OCI-LY1 (cell line): ENCODE data around the gene ARHGEF17.
A peak's percentile ranks its signal among the peaks of the same experiment; 100 is the strongest.

Experiments
- H2AFZ ChIP-seq: fragments of 200-600 bp; sonication (generic), shearing (Covaris generic); 2 replicates; pipeline ENCODE4 v1.6.0; 2014; ENCODE audit warnings: antibody characterized with exemption, mild to moderate bottlenecking, low read length
- H3F3A ChIP-seq: fragments of 200-600 bp; sonication (generic), shearing (Covaris generic); 2 replicates; pipeline ENCODE4 v1.6.0; 2014; ENCODE audit warnings: mild to moderate bottlenecking, antibody characterized with exemption, low read length, moderate library complexity; ENCODE audit not compliant: insufficient read depth
- H3K27ac ChIP-seq: fragments of 200-600 bp; sonication (generic); 2 replicates; pipeline ENCODE4 v1.5.1; 2014; ENCODE audit warnings: low read length, mixed run types, mild to moderate bottlenecking, low read depth; ENCODE audit not compliant: poor library complexity, severe bottlenecking
- H3K27me3 ChIP-seq: fragments of 200-600 bp; sonication (generic); 2 replicates; pipeline ENCODE4 v1.6.0; 2014; ENCODE audit warnings: antibody characterized with exemption, mild to moderate bottlenecking, low read length, moderate library complexity; ENCODE audit not compliant: insufficient read depth
- H3K36me3 ChIP-seq: fragments of 200-600 bp; sonication (generic); 2 replicates; pipeline ENCODE4 v1.6.1; 2014; ENCODE audit warnings: mild to moderate bottlenecking, antibody characterized with exemption, low read length, moderate library complexity, mixed read lengths; ENCODE audit not compliant: insufficient read depth
- H3K4me1 ChIP-seq: fragments of 200-600 bp; sonication (generic); 2 replicates; pipeline ENCODE4 v1.5.1; 2014; ENCODE audit warnings: mild to moderate bottlenecking, low read length, moderate library complexity; ENCODE audit not compliant: insufficient read depth, severe bottlenecking
- H3K4me2 ChIP-seq: fragments of 200-600 bp; sonication (generic), shearing (Covaris generic); 2 replicates; pipeline ENCODE4 v1.6.1; 2014; ENCODE audit warnings: low read length
- H3K4me3 ChIP-seq: fragments of 200-600 bp; sonication (generic); 2 replicates; pipeline ENCODE4 v1.5.1; 2014; ENCODE audit warnings: low read length, low read depth, mild to moderate bottlenecking, mixed read lengths; ENCODE audit not compliant: poor library complexity, severe bottlenecking
- H3K79me2 ChIP-seq: fragments of 200-600 bp; shearing (Covaris generic); 2 replicates; pipeline ENCODE4 v1.6.1; 2016; ENCODE audit warnings: mixed run types, low read length, mixed read lengths; ENCODE audit not compliant: insufficient read depth
- H3K9ac ChIP-seq: fragments of 200-600 bp; sonication (generic), shearing (Covaris generic); 2 replicates; pipeline ENCODE4 v1.6.1; 2014; ENCODE audit warnings: mild to moderate bottlenecking, low read length, mixed read lengths
- H3K9me2 ChIP-seq: fragments of 200-600 bp; sonication (generic), shearing (Covaris generic); 2 replicates; pipeline ENCODE4 v1.6.1; 2014; ENCODE audit warnings: low read depth, mild to moderate bottlenecking, low read length, mixed read lengths
- H3K9me3 ChIP-seq: fragments of 200-600 bp; shearing (Covaris generic); 2 replicates; pipeline ENCODE4 v1.6.1; 2014; ENCODE audit warnings: low read length, mixed read lengths
- H4K20me1 ChIP-seq: fragments of 200-600 bp; sonication (generic), shearing (Covaris generic); 2 replicates; pipeline ENCODE4 v1.6.0; 2016; ENCODE audit warnings: mild to moderate bottlenecking, low read length; ENCODE audit not compliant: insufficient read depth
- EZH2 ChIP-seq: fragments of 200-600 bp; sonication (generic), shearing (Covaris generic); IDR thresholded peaks from 2 replicates; pipeline ENCODE4 v1.8.0; 2017; ENCODE audit warnings: borderline replicate concordance, mixed run types, mild to moderate bottlenecking, antibody characterized with exemption, low read length, moderate library complexity, mixed read lengths
- TF ChIP-seq, protein P1 (sequence below): fragments of 200-600 bp; sonication (generic), shearing (Covaris generic); IDR thresholded peaks from 2 replicates; pipeline ENCODE4 v1.5.1; 2017; ENCODE audit warnings: mild to moderate bottlenecking, antibody characterized with exemption, low read length, moderate library complexity, mixed read lengths

The ARHGEF17 gene

DNA sequence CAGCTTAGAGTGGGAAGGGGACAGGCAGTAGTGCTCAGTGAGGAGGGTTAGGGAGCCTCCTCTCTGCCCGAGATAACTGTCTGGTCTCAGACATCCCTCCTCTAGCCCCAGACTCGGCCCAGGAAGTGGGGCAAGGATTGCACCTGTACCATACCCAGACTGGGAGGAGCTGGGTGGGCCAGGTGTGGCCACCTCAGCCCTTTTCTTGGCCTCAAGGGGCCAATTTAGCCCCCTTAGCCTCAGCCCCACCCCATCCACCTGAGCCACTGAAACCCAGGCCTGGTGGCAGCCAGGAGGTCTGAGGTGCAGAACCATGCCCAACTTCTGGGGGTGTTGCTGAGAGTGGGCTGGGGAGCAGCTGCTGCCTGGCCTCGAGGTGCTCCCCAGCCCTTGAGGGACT, 74.7 kb downstream of the ARHGEF17 start:
- H3K4me2 ChIP-seq = peak overlapping the region; percentile 38; the same call in 1 of the 2 replicates
- H3F3A ChIP-seq = no peaks in the 10 kb centered on the region
- peaks cover 99% of the 10 kb centered on the region for H3K4me1 ChIP-seq
- no peaks in the 10 kb centered on the region for H3K27me3 ChIP-seq
- H3K4me3 ChIP-seq = no peak overlapping the region
- no peak overlapping the region for H2AFZ ChIP-seq
- H3K36me3 ChIP-seq = no peaks in the 10 kb centered on the region
- TF ChIP-seq, protein P1, sequence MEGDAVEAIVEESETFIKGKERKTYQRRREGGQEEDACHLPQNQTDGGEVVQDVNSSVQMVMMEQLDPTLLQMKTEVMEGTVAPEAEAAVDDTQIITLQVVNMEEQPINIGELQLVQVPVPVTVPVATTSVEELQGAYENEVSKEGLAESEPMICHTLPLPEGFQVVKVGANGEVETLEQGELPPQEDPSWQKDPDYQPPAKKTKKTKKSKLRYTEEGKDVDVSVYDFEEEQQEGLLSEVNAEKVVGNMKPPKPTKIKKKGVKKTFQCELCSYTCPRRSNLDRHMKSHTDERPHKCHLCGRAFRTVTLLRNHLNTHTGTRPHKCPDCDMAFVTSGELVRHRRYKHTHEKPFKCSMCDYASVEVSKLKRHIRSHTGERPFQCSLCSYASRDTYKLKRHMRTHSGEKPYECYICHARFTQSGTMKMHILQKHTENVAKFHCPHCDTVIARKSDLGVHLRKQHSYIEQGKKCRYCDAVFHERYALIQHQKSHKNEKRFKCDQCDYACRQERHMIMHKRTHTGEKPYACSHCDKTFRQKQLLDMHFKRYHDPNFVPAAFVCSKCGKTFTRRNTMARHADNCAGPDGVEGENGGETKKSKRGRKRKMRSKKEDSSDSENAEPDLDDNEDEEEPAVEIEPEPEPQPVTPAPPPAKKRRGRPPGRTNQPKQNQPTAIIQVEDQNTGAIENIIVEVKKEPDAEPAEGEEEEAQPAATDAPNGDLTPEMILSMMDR = no peak
- TF ChIP-seq EZH2 = no peak
- no peaks in the 10 kb centered on the region for H3K9me3 ChIP-seq
- H4K20me1 ChIP-seq = no peaks in the 10 kb centered on the region
- H3K9me2 ChIP-seq = no peaks in the 10 kb centered on the region
- H3K9ac ChIP-seq = peak overlapping the region; percentile 6; the same call in 1 of the 2 replicates
- peak overlapping the region; percentile 88 for H3K27ac ChIP-seq
- H3K79me2 ChIP-seq = peaks cover 10% of the 10 kb centered on the region; the same call in 1 of the 2 replicates

DNA sequence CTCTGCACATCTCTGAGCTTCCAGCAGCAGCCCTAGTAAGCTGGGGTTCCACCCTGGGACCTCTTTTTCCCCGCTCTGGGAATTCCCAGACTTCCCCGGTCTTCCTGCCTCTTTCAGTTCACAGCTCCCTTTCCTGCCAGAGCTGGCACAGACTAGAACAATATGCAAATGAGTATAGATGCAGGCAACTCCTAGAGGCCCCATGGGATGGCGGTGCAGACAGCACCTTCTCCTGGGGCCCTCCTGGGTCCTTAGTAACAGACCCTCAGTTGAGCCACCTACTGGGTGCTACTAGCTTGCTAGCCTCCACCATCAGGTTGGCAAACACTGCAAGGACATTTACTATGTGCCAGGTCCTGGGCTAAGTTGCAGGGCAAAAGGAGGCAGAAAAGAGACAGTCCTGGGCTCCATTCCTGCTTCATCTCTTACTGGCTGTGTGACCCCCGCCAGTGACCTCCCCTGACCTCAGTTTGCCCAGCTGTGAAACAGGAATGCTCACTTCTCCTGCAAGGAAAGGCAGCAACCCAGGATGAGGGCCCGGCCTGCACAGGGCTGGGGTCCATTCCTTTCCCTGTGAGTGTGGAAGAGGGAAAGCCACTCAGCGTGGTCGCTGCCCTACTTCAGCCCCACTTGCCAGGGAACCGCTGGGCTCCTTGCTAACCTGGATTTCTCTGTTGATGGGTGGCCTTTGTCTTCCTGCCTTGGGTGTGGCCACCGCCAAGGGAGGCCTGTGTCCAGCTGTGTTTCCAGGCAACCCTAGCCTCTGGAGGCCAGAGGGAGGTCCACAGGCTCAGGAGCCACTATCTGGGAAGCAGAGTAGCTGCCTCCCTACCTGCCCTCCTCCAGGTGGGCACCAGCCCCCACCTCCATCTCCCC, 75.4 kb downstream of the ARHGEF17 start:
- no peaks in the 10 kb centered on the region for H3K36me3 ChIP-seq
- H3K9me3 ChIP-seq = no peaks in the 10 kb centered on the region
- peaks cover 99% of the 10 kb centered on the region for H3K4me1 ChIP-seq
- H3K9me2 ChIP-seq = no peaks in the 10 kb centered on the region
- H3K27me3 ChIP-seq = no peaks in the 10 kb centered on the region
- no peaks in the 10 kb centered on the region for H4K20me1 ChIP-seq
- TF ChIP-seq, protein P1 = no peak
- TF ChIP-seq EZH2 = no peak
- H2AFZ ChIP-seq = no peak overlapping the region
- no peak overlapping the region; the same call in 1 of the 2 replicates for H3K9ac ChIP-seq
- H3K79me2 ChIP-seq = peaks cover 5% of the 10 kb centered on the region; the same call in 1 of the 2 replicates
- H3K4me2 ChIP-seq = peak overlapping the region; percentile 38; the same call in 1 of the 2 replicates
- H3K4me3 ChIP-seq = no peak overlapping the region
- peak overlapping the region; percentile 88 for H3K27ac ChIP-seq
- no peaks in the 10 kb centered on the region for H3F3A ChIP-seq

DNA sequence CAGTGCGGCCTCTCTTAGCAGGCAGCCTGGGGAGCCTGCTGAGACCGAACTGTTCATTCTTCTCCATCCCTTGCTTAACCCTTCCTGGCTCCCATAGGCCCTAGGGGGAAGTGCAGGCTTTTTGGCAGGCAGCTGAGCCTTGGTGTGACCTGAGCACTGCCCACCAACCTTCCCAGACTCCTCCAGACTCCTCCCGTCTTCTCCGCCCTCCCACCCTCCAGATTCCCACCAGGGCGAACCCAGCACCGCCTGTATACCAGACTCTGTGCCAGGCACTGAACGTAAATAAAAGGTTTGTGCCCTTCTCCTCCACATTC, 76.0 kb downstream of the ARHGEF17 start:
- Histone ChIP-seq H3K27me3 (no peaks in the 10 kb centered on the region), H4K20me1 (no peaks in the 10 kb centered on the region), H3K79me2 (no peaks in the 10 kb centered on the region), H3K27ac (peak overlapping the region; percentile 88), H3K9me3 (no peaks in the 10 kb centered on the region), H2AFZ (no peak overlapping the region), H3K4me2 (peak overlapping the region; percentile 38; the same call in 1 of the 2 replicates), H3F3A (no peaks in the 10 kb centered on the region), H3K9me2 (no peaks in the 10 kb centered on the region), H3K36me3 (no peaks in the 10 kb centered on the region), H3K4me1 (peaks cover 93% of the 10 kb centered on the region), H3K4me3 (no peak overlapping the region), H3K9ac (no peak overlapping the region)
- TF ChIP-seq EZH2 = no peak
- TF ChIP-seq, protein P1 = no peak
